GM12801 (cell line): ENCODE results near the gene CELSR2.

Source experiments
- CTCF ChIP-seq: IDR thresholded peaks from one replicate; pipeline ENCODE4 v1.5.1; 2011; ENCODE audit warnings: control low read depth; ENCODE audit not compliant: insufficient read length; ENCODE audit errors: extremely low read depth

Gene CELSR2

GRCh38 chr1:109304226-109304920, 55.0 kb downstream of the CELSR2 start:
- no peak for TF ChIP-seq CTCF

- no peak for TF ChIP-seq CTCF
Observed at GRCh38 chr1:109306832-109307273, 57.5 kb downstream of the CELSR2 start, which contains the start of gene MYBPHL. Gene MYBPHL, minus strand, starts transcription at chr1:109307011. Its CDS starts 20 bp downstream, at chr1:109306991.

- no peak for TF ChIP-seq CTCF
Observed at GRCh38 chr1:109307274-109308021, 58.1 kb downstream of the CELSR2 start.

- TF ChIP-seq CTCF: no peak
Observed at GRCh38 chr1:109309347-109309746, 60.0 kb downstream of the CELSR2 start.

GRCh38 chr1:109312246-109312645, 62.9 kb downstream of the CELSR2 start:
- TF ChIP-seq CTCF: no peak

DNA sequence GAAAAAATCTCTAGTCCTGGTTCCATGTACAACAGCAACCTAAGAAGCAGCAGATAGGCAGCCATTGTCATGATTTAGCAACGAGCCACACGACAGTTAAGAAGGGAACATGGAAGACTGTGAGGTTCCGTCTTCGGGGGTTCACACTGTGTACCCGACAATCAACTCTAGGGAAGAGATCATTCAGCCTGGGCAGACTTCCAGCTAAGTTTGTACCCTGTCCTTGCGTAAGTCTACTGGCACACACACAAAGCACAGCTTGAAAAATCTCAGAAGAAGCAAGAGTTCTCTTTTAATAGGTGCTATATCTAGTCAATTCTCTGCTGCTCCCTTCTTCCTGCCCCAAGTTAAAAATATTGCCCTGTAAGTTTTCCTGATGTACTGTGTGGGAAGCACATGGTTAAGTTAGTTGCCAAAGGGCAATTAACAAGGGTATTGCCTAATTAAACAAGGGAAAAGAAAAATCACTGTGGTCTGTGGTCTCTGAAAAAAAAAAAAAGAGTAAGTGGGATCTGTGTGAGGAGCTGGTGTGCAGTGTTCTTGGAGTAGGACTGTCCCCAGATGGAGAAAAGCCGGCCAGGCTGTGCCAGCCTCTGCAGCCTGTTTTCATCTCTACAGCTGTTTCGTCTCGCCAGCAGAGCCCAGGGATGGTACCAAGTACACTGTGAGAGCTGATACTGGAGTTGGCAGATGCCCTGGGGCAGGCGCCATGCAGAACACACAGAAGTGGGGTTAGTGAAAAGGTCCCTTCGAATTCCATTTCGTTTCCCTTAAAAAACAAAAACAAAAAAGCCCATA, 63.8 kb downstream of the CELSR2 start:
- no peak for TF ChIP-seq CTCF

- no peak for TF ChIP-seq CTCF
Observed at GRCh38 chr1:109314795-109315194, 65.5 kb downstream of the CELSR2 start.
